AML-193 (cell line): ENCODE measurements around the gene NRG2.

Experiments used
- DNase-seq, 2 experiments: peaks; one replicate each; lab custom pipeline; 2025; lab: John Stamatoyannopoulos, UW

The NRG2 gene

GRCh38 chr5:140040358-140040757 is 2.7 kb downstream of the NRG2 start:
- no peak for DNase-seq

- DNase-seq: no peak
These were observed 3.5 kb downstream of the NRG2 start for GRCh38 chr5:140039561-140039960.

- no peak for DNase-seq
These were observed 4.6 kb downstream of the NRG2 start for GRCh38 chr5:140038373-140038957.

GRCh38 chr5:140037012-140037411 is 6.1 kb downstream of the NRG2 start:
- DNase-seq: no peak

- DNase-seq: no peak
These were observed 7.2 kb downstream of the NRG2 start for GRCh38 chr5:140035881-140036280.

- DNase-seq: no peak
These were observed 9.9 kb downstream of the NRG2 start for GRCh38 chr5:140033037-140033760.

- DNase-seq: no peak
These were observed 10.8 kb downstream of the NRG2 start for GRCh38 chr5:140032296-140032695.

- DNase-seq: no peak
These were observed 15.3 kb downstream of the NRG2 start for GRCh38 chr5:140027807-140028206.

GRCh38 chr5:140025736-140026135 is 17.4 kb downstream of the NRG2 start:
- DNase-seq: no peak

GRCh38 chr5:140024928-140025327 is 18.2 kb downstream of the NRG2 start:
- DNase-seq: no peak

GRCh38 chr5:140023611-140024191 is 19.4 kb downstream of the NRG2 start:
- no peak for DNase-seq

- no peak for DNase-seq
These were observed 22.4 kb downstream of the NRG2 start for GRCh38 chr5:140020601-140021177.

- DNase-seq: no peak
These were observed 24.0 kb downstream of the NRG2 start for GRCh38 chr5:140018920-140019644.

- no peak for DNase-seq
These were observed 24.6 kb downstream of the NRG2 start for GRCh38 chr5:140018517-140018916.

GRCh38 chr5:140018096-140018481 is 25.0 kb downstream of the NRG2 start:
- no peak for DNase-seq

GRCh38 chr5:140017397-140018095 is 25.6 kb downstream of the NRG2 start:
- no peak for DNase-seq

GRCh38 chr5:140015706-140016105 is 27.4 kb downstream of the NRG2 start:
- no peak for DNase-seq

- DNase-seq: no peak
These were observed 28.3 kb downstream of the NRG2 start for GRCh38 chr5:140014751-140015150.

GRCh38 chr5:140013536-140013935 is 29.6 kb downstream of the NRG2 start:
- no peak for DNase-seq

- DNase-seq: no peak
These were observed 30.7 kb downstream of the NRG2 start for GRCh38 chr5:140012443-140012842.

GRCh38 chr5:140011297-140011802 is 31.7 kb downstream of the NRG2 start:
- DNase-seq: no peak

- DNase-seq: no peak
These were observed 32.3 kb downstream of the NRG2 start for GRCh38 chr5:140010798-140011197.
